Umbilical cord (tissue), 2 donors: ENCODE measurements around the gene INTS11. TPM values are rescaled to one million over a fixed set of nuclear protein-coding genes. Genes with fewer than 3 reads are reported as not detected.

Source experiments
- DNase-seq: peaks from one replicate; pipeline ENCODE4 v3.0.0-alpha.2; 2015; ENCODE audit warnings: low spot score
- total RNA-seq: library from RNA; depleted of rRNA; stranded (reverse); fragments of >200 nt; gene quantifications from one replicate; pipeline ENCODE4 v1.2.3, GENCODE V29; 2014; ENCODE audit warnings: low replicate concordance; ENCODE audit not compliant: insufficient read depth

The INTS11 gene
- total RNA-seq, 1 donor from 2014 or later = 42.4 TPM

DNA sequence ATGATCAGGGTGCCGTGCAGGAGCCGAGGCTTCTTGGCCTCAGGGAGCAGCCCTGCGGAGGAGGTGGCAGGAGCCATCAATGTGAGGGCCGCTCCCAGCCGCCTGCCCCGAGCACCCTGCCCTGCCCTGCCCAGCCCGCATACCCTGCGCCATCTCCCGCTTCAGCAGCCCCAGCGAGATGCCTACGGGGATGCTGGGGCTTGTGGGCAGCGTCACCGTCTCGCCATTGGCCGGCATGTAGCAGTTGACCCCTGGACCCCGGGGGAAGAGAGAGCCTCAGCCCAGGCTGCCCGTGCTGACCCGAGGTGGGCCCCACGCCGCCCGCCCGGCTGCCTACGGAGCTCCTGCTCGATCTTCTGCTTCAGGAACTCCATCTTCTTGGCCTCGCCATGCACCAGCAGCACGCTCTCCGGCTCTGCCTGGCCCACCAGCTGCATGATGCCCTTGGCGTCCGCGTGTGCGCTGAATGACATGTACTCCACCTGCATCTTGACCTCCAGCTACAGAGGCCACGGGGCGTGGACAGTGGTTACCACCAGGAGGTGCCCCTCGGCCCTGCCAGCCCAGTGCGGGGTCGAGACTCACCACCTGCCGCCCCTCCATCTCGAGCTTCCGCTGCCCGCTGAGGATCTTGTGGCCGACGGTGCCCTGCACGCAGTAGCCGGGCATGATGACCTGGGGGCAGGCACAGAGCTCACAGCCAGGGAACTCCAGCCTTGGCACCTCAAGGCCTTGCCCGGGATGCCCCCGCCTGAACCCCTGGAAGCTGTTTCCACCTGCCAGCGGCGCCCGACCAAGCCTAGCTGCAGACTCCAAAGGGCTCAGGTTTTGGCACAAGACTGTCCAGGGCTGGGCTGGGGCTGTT lies 11.8 kb downstream of the INTS11 start:
- no peak for DNase-seq

DNA sequence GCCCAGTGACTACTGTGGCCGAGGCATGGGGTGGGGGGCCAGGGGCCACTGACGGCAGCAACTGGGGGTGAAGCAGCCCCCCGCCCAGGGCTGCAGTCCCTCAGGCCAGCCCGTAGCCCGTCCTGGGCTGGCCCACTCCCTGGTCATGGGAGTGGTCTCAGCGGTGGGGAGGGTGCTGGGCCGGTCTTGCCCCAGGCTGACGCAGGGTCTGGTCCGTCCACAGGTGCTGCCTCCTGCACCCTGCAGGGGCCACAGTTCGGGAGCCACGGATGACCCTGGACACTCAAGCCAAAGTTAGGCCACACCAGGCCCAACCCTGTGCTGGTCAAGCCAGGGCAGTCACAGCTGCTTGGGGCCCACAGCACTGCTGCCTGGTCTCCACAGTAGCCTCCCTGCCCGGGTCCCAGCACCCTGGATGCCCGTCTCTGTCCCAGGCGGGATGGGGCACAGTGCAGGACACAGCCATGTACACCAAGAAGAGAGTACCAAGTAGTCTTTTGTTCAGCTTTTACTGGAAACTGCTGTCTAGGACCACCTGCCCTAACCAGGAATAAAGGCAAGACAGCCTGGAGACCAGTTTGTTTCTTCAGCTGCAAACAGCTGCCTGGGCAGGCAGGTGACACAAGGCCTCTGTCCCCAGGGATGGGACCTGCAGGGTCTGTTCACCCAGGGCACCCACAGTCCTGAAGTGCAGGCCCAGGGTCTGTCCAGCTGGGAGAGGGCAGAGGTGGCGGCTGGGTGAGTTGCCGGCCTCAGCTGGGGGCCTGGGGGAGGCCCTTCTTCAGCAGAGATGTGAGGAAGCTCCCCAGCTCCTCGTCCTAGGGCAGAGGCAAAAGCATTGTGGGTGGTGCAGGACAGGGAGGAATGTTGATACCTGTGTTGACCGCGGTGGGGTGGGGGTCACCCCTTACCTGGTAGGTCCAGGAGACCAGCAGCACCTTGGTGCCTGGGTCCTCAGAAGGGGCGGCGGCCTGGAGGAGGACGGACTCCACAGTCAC lies 13.1 kb downstream of the INTS11 start:
- DNase-seq = no peak

DNA sequence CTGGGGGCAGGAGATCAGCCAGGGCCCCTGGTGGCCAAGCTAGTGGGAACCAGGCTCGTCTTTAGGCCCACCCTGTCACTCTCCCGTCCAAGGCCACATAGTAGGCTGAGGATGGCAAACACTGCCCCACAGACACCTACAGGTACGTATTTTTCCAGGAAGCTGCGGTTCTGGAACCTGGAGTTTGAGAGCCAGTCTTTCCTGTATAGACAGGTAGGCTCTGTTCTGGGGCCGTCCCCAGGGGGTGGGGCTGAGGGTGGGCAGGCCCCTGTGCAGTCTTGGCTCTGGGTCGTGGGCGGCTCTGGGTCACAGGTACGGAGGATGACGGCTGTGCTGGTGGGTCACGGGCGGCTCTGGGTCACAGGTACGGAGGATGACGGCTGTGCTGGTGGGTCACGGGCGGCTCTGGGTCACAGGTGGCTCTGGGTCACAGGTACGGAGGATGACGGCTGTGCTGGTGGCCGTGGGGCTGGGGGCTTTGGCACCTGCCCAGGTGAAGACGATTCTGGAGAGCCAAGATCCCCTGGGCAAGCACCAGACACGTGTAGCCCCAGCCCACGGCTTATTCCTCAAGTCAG lies 13.9 kb downstream of the INTS11 start:
- no peak for DNase-seq

DNA sequence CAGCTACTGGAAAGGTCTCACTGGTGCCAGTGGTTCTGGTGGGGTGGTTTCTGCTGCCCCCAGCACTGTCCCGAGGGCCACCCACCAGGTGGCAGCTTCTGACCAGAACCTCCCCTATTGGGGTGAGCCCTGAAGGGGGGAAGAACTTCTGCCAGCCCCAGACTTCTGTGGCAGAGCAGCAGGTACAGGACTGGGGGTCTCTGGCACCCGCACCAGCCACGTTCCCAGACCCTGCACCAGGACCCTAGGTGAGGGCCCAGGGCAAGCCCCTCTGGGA lies 14.4 kb downstream of the INTS11 start:
- no peak for DNase-seq

DNA sequence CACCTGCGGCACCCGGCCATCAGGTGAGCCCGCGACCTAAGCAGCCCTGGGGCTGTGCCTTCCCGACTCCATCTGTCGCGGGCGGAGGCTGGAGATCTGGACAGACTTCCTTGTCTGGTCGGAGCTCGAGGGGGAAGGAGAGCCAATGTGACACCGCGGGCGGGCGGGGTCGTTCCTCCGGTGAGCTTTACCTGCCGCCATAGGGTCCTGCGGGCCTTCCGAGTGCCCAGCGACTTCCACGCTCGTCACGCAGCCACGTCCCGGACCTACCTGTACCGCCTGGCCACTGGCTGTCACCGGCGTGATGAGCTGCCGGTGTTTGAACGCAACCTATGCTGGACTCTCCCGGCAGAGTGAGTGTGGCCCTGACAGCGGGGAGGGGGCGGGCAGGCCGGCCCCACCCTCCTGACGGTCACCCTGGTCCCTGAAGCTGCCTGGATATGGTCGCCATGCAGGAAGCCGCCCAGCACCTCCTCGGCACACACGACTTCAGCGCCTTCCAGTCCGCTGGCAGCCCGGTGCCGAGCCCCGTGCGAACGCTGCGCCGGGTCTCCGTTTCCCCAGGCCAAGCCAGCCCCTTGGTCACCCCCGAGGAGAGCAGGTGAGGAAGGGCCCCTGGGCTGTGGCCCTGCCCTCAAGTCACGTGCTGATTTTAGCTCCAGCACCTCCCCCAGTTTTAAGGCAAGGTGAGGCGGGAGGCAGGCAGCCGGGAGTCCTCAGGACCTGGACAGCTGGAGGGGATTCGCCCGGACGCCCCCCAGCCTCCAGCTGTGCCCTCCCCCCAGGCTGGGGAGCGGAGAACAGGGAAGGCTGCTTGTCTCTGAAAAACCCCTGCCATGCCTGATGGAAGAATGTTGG lies 15.0 kb downstream of the INTS11 start:
- no peak for DNase-seq

DNA sequence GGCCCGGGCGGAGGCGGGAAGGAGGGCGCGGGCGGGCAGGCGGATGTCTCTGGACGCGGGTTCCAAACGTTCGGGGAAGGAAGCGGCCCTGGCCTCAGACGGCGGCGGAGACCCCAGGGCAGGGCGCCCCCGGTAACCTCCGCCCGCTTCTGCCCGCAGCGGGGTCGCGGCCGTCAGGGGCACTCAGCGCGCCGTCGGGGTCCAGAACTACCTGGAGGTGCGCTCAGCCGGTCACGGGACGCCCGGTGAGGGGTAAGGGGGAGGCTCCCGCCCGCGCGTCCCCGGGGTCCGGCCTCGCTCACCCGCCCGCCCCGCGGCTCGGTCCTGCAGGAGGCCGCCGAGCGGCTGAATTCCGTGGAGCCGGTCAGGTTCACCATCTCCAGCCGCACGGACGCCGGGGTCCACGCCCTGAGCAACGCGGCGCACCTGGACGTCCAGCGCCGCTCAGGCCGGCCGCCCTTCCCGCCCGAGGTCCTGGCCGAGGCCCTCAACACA lies 15.7 kb downstream of the INTS11 start:
- peak; percentile 31 for DNase-seq

DNA sequence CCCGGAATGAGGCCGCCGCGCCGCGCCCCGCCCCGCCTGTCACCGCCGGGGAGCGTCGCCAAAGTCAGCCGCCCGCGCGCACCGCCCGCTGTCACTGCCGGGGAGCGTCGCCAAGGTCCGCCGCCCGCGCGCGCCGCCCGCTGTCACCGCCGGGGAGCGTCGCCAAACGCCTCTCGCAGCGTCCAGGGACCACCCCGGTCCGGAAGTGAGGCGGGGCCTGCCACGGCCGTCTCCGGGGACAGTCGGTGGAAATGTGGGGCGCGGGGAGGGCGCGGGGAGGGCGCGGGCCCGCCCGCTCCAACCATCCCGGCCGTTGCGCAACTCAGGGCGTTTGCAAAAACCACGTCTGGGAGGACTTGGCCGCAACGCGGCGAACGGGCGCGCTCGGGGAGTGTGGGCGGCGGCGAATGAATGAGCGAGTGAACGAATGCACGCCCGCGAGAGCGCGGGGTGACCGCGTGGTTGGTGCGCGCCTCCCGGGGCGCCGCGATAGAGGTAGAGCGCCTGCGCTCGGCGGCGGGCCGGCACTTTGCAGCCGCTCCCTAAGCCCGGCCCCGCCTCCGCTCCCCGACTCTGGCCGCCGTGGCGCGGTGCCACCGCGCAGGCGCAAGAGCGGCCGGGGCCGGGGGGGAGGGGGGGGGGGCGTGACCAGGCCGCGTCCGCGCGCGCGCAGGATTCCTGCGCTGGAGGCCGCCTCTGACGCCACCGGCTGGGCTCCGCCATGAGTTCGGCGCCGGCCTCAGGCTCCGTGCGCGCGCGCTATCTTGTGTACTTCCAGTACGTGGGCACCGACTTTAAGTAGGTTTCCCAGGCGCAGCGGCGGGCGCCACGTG lies 16.3 kb downstream of the INTS11 start, which contains the start of the genes ACAP3 and PUSL1:
ACAP3 (minus strand) TSS at position 8 of the 833 bp plus-strand sequence. CDS start 115 bp downstream, outside the sequence.
PUSL1 (plus strand) TSS at position 675 of the 833 bp plus-strand sequence; CDS start at position 722, 47 bp downstream.
- peak; percentile 94 for DNase-seq

DNA sequence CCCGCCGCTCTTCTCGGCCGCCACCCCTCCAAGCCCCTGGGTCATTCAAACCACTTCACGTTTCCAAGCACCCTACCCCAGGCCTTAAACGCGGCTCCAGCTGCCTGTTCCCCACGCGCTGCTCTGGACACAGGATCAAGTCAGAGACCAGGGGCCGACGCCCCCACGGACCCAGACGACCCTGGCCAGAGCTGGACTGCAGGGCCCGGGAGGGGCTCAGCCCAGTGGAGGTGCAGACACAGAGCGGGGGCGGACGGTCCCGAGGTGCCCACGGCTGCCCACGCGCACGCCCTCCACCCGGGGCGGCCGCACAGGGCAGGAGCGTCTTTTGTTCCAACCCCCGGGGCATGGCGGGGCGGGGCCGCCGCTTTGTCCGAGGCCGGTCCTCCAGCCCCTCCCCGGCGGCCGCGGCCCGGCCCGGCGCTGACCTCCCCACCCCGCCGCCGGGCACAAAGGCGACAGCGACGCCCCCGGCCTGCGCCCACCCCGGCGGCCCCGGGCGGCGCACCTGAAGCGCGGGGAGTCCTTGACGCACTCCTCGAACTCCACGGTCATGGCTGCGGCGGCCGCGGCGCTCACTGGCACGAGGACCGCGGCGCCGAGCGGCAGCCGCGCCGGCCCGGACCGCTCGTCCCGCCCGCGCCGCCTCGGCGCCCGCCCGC lies 17.1 kb downstream of the INTS11 start:
- DNase-seq = peak; percentile 43

DNA sequence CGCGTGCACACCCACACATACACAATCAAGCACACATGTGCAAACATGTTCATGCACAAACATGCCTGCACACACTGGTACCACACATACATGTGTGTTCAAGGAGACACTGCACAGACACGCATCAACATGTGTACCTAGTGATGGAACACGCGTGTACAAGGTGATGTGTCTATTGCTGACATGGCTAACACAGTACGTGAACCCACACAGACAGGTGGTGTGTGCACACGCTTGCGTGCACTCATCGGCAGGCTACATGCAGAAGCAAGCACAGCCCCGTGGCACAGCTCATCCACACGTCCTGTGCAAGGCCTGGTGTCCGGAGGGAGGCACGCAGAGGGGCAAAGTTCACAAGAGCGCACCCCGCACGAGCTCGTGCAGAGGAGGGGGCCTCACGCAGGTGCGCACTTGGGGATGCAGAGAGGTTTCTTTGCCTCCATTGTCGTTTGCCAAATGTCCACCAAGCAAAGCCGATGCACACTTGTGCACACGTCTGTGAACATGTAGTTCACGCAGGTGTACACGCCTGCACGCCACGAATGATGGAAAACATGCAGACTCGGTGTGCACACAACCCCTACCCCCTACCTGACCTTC lies 17.7 kb downstream of the INTS11 start:
- no peak for DNase-seq

DNA sequence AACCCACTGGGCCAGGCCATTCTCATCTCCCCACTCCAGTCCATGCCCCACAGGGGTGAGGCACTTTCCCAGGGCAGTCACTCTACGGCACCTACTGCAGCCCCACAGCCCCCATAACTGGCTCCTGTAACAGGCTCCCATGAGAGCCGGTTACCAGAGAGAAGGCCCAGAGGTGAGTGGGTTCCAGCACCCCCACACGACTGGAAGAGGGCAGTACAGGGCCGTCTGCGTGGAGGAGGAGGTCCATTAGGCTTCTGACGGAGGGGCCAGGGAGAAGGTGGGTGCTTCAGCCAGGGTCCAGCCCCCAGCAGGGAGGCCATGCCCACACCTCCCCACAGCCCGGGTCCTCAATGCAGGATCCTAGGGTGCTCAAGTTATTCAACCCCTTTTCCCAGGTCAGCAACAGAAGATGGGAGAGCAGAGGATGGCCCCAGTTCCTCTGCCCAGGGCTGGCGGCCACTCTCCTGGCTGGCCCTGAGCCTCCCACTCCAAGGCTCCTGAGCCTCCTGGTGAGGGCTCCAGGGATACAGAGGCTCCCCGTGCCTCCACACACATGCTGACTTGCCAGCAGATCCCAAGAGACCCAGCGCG lies 18.3 kb downstream of the INTS11 start:
- DNase-seq = no peak

DNA sequence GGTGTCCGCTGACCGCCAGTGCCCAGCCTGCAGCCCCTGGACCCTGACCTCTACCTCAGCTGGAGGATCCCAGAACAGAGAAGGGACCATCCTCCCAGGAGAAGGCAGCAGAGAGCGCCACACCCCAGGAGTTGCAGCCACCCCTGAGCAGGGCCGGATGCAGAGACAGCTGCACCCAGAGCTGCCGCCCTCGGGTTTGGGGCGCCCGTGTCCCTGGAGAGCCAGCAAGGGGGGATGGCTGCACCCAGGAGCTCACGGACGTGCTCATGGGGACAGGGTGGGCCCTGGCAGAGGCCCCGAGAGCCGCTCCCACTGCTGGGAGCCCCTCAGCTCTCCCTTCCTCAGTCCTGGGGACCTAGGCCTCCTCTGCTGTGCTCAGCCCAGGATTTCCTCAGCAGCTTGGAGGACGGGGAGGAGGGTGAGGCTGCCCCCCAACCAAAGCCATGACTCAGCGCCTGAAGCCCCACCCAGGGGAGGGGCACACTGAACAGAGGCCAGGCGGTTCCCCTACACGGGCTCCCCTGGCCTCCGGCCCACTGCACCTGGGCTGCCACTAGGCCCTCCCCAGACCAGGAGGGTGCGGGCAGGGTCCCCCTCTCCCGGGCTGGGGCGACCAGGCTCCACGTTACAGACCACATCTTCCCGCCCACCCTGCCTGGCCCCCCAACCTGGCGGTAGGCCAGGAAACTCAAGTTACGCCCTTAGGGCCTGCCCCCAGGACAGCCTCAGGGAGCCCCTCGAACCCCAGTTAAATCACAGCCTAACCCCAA lies 19.0 kb downstream of the INTS11 start:
- DNase-seq = peak; percentile 93

DNA sequence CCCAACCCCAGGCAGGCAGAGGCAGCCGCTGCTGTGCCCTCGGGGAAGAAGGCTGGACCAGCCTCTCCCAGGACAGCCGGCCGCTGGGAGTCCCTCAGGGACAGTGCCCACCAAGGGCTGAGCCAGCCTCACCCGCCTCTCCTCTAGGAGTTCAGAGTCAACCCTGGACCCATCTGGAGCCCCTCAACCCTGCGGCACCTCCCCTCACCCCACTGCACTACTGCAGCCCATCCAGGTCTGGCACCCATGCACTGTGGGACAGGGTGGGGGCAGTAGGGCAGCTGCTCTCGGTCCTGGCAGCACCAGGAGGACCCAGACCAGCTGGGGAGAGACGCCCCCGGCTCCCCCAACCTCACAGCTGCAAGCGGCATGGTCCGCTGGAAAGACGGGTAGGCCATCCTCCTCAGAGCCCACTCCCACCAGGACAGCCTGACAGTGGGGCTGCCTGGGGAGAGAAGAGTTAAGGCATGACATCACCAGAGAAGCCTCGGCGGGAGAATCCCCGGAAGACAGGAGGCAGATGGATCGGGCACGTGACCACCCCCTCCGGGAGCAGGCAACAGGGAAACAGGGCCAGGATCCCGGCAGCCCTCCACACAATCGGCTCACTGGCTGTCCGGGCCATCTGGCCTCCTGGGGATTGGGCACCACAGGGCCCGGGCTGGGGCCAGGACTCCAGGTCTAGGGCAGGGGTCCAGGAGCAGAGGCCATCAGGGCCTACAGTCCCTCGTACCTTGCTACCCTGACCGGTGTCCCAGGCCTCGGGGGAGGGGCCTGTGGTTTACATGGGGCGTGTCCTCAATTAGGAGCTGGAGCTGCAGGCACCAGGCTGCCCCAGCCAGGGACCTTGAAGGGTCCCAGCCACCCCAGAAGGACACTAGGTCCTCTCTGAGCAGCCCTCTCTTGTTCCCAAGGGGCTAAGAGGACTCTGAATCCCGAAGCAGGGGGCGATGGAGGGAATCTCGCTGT lies 19.8 kb downstream of the INTS11 start:
- DNase-seq = peak; percentile 93

DNA sequence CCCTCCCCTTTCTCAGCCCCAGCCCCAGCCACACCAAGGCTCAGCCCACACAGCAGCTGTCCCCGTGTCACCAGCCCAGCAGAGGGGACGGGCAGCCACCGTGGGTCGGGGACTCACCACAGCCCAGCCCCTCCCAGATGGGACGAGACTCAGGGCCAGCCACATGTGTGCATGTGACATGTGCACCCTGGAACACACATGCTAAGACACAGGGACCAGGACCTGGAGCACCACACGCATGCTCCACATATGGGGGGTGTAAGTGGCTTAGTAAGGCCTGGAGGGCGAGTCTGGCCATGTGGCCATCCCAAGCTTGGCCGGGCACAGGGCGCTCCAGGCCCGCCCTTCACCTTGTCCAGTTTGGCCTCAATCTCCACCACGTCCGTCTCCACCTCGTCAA lies 20.7 kb downstream of the INTS11 start:
- no peak for DNase-seq

DNA sequence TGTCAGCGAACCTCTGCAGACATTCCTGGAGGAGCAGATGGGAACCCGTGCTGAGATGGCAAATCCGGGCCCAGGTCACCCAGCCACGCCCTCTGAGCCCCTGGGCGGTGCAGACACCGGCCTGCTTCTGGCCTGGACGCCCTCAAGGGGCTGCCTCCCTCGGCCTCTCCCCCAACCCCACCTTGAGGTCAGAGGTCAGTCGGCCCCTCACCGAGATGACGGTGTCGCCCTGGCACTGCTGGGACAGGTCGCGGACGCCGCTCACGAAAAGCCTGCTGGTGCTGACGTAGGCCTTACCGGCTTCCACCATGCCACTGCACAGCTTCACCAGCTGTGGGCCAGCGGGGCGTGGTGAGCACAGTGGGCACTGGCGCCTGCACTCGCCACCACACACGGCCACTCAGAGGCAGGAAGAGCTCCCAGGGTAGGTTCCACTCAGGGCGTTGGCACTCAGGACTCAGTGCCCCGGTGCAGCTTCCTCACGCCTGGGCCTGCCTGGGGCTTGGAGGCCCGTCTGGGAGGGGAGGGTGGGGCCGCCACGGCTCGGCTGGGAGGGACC lies 21.4 kb downstream of the INTS11 start:
- no peak for DNase-seq

DNA sequence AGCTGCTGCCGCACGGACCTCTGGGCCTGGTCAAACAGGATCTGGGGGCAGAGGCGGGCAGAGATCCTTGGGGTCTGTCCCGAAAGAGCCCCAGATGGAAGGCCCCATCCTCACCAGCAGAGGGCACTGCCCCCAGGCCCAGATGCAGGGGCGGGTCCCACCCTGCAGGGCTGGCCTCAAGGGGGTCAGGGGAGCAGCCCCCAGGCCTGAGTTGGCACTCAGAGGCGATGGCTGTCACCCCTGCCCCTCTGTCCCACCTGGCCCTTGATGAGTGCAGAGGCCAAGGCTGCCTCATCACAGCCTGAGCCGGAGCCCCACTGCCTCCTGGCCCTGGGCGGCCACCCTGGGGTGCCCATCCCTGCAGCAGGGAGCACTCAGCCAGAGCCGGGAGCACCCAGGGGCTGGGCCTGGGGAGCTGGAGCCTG lies 22.4 kb downstream of the INTS11 start:
- no peak for DNase-seq

DNA sequence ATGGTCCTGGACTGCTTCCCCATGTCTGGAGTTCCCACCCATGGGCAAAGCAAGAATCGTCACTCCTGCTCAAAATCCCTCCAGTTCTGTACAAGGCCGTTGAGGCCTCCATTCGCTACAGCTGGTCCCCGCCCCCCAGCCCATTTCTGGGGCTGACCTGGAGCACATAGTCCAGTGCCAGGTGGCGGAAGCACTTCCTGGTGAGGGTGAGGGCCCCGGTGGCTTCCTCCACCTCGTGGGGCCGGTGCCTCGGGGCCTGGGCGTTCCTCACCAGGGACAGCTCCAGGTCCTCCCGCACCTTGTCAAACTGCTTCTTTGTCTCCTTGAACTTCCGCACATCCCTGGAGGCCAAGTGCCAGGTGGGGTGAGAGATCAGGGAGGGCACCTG lies 24.1 kb downstream of the INTS11 start:
- DNase-seq = no peak
